GM12891 (cell line): Measurements from ENCODE around the gene RNF40.

ENCODE experiments used
- DNase-seq: peaks from one replicate; pipeline ENCODE4 v3.0.0; 2011; ENCODE audit warnings: low spot score; ENCODE audit not compliant: insufficient read length
- FAIRE-seq: peaks from 2 replicates; lab custom pipeline; 2011; peaks lifted over from hg19 to GRCh38; lab: Jason Lieb, UNC
- PAX5 ChIP-seq: IDR thresholded peaks from 2 replicates; pipeline ENCODE4 v1.6.1; 2011; ENCODE audit warnings: low read length, moderate library complexity, mild to moderate bottlenecking; ENCODE audit not compliant: insufficient read depth, severe bottlenecking
- POLR2A ChIP-seq: IDR thresholded peaks from 2 replicates; pipeline ENCODE4 v1.6.1; 2011; ENCODE audit warnings: low read depth, low read length, control low read depth
- POLR2AphosphoS5 ChIP-seq: IDR thresholded peaks from 2 replicates; pipeline ENCODE4 v1.6.1; 2011; ENCODE audit warnings: low read depth, low read length, control low read depth
- POU2F2 ChIP-seq: IDR thresholded peaks from 2 replicates; pipeline ENCODE4 v1.6.1; 2011; ENCODE audit warnings: low read depth, mild to moderate bottlenecking, control low read depth, low read length, moderate library complexity
- SPI1 ChIP-seq: IDR thresholded peaks from 2 replicates; pipeline ENCODE4 v1.6.1; 2011; ENCODE audit warnings: low read depth, low read length, control low read depth
- TAF1 ChIP-seq: IDR thresholded peaks from 2 replicates; pipeline ENCODE4 v1.6.1; 2011; ENCODE audit warnings: low read depth, low read length, control low read depth

Gene RNF40

DNA sequence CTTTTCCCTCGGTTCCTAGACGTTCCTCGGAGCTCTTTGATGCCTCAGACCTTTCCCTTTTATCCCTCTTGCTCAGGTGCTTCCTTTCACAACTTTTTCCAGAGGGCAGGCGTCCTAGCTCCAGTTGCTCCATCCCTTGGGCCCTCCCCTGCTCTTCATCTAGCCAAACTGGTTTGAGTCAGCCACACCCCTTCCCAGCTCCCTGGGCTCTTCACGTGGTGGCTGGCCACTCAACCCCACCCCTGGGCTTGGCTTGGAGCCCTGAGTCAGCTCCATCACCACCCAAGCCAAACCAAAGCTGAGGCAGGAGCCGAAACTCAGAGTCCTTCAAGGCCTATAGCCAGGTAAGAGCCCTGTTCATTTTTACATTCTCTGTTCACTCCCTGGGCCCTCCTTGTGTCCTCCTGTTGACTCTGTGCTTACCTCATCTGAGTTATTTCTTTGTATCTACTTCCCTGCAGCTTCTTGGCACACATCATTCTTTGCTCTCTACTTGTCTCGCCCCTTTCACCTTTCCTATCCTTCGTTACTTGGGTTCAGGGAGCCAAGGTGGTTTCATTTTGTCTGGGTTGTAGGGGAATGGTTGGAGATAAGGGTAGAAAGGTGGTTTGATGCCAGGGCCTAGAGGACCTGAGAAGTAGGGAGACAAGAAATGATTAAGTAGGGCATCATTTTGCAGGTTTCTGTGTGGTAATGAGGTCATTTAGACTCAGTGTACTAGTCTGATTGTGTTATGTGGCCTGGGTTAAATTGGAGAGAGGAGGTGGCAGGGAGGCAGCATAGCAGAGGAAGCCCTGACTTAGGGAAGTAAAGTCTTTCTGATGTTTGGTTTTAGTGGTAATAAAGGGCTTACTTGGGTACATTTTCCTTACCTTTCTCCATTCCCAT is 21.5 kb upstream of the RNF40 start:
- no peak for FAIRE-seq
- no peak for DNase-seq
- TF ChIP-seq POU2F2 (no peak), PAX5 (no peak), SPI1 (no peak), POLR2A (no peak), TAF1 (no peak), POLR2AphosphoS5 (no peak)

- no peak for DNase-seq
- TF ChIP-seq SPI1: no peak
- no peak for TF ChIP-seq POU2F2
- TF ChIP-seq TAF1: no peak
- TF ChIP-seq PAX5: no peak
- no peak for TF ChIP-seq POLR2A
- FAIRE-seq: no peak
These were observed 20.6 kb upstream of the RNF40 start for GRCh38 chr16:30741461-30741914.

DNA sequence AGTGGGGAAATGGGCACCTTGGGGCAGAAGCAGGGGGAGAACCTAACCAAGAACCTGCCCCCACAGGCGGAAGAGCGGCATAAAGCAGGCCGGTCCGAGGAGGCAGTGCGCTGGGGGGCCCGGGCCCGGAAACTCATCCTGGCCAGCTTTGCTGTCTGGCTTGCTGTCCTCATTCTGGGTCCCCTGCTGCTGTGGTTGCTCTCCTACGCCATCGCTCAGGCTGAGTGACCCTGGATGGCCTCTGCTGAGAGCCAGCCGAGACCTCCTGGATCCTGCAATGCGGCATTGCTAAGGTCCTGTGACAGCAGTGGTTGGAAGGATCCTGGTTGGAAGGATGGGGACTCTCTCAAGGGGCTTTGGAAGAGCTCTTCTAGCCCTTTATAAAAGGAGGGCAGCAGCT is 18.4 kb upstream of the RNF40 start:
- no peak for FAIRE-seq

DNA sequence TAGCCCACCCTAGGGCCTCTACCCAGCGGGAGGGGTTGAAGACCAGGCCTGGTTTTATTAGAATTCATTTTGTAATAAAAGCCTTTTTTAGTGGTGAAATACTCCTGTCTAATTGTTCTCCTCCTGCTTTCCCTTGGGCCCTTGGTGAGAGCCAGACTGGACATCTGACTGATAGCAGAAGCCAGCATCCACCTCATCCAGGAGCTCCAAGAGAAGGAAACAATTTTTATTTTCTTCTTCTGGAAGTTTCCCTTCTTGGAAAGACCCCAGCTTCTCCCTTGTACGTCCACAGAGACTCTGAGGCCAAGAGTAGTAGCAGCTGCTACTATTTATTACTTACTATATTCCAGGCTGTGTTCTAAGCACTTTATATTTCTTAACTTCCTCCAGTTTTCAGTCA is 17.9 kb upstream of the RNF40 start:
- TF ChIP-seq TAF1 (no peak), POU2F2 (no peak), PAX5 (no peak)
- FAIRE-seq (no peak), DNase-seq (no peak)

More for the DNA sequence above, 18.4 kb upstream of the RNF40 start:
- TF ChIP-seq TAF1 (no peak), PAX5 (no peak), SPI1 (no peak), POLR2AphosphoS5 (no peak), POU2F2 (no peak), POLR2A (no peak)
- DNase-seq: no peak

DNA sequence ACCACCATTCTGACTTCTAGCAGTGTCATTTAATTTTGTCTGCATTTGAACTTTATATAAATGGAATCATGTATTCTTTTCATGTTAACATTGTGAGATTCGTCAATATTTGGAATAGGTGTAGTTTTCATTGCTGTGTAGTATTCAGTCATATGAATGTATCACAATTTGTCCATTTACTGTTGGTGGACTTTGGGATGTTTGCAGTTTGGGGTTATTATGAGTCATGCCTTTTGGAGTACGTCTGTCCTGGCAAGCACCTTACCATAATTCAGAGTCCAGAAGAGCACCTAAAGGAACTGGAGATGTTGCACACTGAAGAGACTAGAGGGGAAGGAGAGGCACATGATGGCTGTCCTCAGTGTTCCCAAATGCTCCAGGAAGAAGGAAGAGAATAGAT is 17.0 kb upstream of the RNF40 start:
- FAIRE-seq (no peak), DNase-seq (no peak)
- TF ChIP-seq POU2F2 (no peak), TAF1 (no peak), POLR2A (no peak), SPI1 (no peak)

DNA sequence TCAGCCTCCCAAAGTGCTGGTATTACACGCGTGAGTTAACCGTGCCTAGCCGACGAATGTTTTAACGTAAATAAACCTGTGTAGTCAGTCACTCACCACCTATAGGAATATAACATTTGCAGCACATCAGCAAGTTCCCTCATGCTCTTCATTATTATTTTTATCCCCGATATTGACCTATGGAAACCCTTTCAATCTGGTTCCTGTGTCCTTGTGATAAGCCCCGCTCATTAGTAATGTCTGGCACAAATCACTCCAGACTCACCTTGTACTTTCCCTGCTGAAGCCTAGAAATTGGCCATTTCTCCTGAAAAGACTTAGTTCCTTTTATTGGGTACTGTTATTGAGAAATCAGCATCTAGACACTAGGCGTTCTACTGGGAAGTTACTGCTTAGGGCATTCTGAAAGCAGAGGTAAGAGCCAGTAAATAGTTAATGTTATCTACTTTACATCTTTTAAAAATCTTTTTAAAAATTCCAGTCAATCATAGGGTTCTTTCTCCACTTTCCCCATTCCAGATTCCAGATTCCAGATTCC is 15.4 kb upstream of the RNF40 start:
- DNase-seq (no peak), FAIRE-seq (no peak)
- TF ChIP-seq POLR2A (no peak), PAX5 (no peak), POLR2AphosphoS5 (no peak), SPI1 (no peak), TAF1 (no peak), POU2F2 (no peak)

DNA sequence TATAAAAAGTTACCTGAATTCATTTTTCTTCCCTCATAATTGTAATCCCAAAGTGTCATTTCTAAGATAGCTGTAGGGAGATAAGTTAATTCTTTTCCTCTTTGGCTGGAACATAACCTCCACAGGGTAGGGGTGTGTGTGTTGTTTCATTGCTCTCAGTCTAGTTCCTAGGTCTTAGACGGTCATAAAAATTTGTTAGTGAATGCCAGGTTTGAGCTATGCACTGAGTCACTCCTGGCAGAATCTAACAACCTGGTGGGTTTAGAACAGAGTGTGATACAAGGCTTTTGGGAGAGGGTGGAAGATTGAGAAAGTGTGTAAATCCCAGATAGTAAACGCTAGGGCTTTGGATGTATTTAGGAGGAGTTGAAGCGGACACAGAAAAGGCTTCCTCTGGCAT is 14.8 kb upstream of the RNF40 start:
- FAIRE-seq (no peak), DNase-seq (no peak)
- TF ChIP-seq SPI1 (no peak), TAF1 (no peak), POU2F2 (no peak)

- TF ChIP-seq SPI1 (no peak), PAX5 (no peak), TAF1 (peak; percentile 95), POLR2AphosphoS5 (peak; percentile 96), POU2F2 (peak; percentile 55; the same call in 1 of the 2 replicates), POLR2A (peak; percentile 94)
- FAIRE-seq: peak; percentile 98
These were observed 14.1 kb upstream of the RNF40 start, which contains the start of gene PHKG2 for GRCh38 chr16:30747799-30748633. TSS of gene PHKG2 (plus strand) at chr16:30748425. CDS start at chr16:30748821, 396 bp downstream.

More at GRCh38 chr16:30747799-30748633, 14.1 kb upstream of the RNF40 start, which contains the start of gene PHKG2:
- DNase-seq: peak; percentile 98
